Parathyroid adenoma (tissue), 2 donors: ENCODE measurements around the gene TTBK1.

Source experiments
- H2AFZ ChIP-seq: fragments of 300-600 bp; sonication (generic); one replicate; pipeline ENCODE4 v1.7.0; 2017; ENCODE audit warnings: antibody characterized with exemption, mild to moderate bottlenecking
- H3K27ac ChIP-seq: fragments of 300-600 bp; sonication (generic); one replicate; pipeline ENCODE4 v1.7.0; 2017
- H3K27me3 ChIP-seq: fragments of 300-600 bp; sonication (generic); one replicate; pipeline ENCODE4 v1.7.0; 2017; ENCODE audit warnings: low read length; ENCODE audit not compliant: control insufficient read depth, insufficient read depth
- H3K36me3 ChIP-seq: fragments of 300-600 bp; sonication (generic); one replicate; pipeline ENCODE4 v1.7.0; 2017; ENCODE audit warnings: low read length; ENCODE audit not compliant: control insufficient read depth, insufficient read depth
- H3K4me1 ChIP-seq: fragments of 300-600 bp; sonication (generic); one replicate; pipeline ENCODE4 v1.7.0; 2017; ENCODE audit warnings: control low read depth
- H3K4me2 ChIP-seq: fragments of 300-600 bp; sonication (generic); one replicate; pipeline ENCODE4 v1.7.0; 2017; ENCODE audit warnings: low read length
- H3K4me3 ChIP-seq: fragments of 300-600 bp; sonication (generic); one replicate; pipeline ENCODE4 v1.7.0; 2017; ENCODE audit warnings: low read depth, low read length
- H3K79me2 ChIP-seq: fragments of 300-600 bp; sonication (generic); one replicate; pipeline ENCODE4 v1.7.0; 2017; ENCODE audit warnings: control low read depth
- H3K9ac ChIP-seq: fragments of 300-600 bp; sonication (generic); one replicate; pipeline ENCODE4 v1.7.0; 2017; ENCODE audit warnings: mild to moderate bottlenecking
- H3K9me3 ChIP-seq: fragments of 300-600 bp; sonication (generic); one replicate; pipeline ENCODE4 v1.7.0; 2017; ENCODE audit warnings: low read length; ENCODE audit not compliant: control insufficient read depth
- CTCF ChIP-seq: fragments of 300-600 bp; sonication (generic); IDR thresholded peaks from one replicate; pipeline ENCODE4 v1.7.0; 2017; ENCODE audit warnings: antibody characterized with exemption, mild to moderate bottlenecking
- donor health status: primary hyperparathyroidism.

The TTBK1 gene

GRCh38 chr6:43286980-43287716 lies 43.9 kb downstream of the TTBK1 start:
- Histone ChIP-seq H3K27ac (no peak overlapping the region), H3K4me1 (no peaks in the 10 kb centered on the region), H2AFZ (no peak overlapping the region), H3K9me3 (no peaks in the 10 kb centered on the region), H3K4me2 (no peak overlapping the region), H3K79me2 (no peaks in the 10 kb centered on the region), H3K27me3 (no peaks in the 10 kb centered on the region), H3K9ac (no peak overlapping the region), H3K4me3 (no peak overlapping the region), H3K36me3 (no peaks in the 10 kb centered on the region)
- TF ChIP-seq CTCF = no peak

- Histone ChIP-seq H3K27me3 (no peaks in the 10 kb centered on the region), H3K4me1 (no peaks in the 10 kb centered on the region), H3K9ac (no peak overlapping the region), H3K4me3 (no peak overlapping the region), H3K79me2 (no peaks in the 10 kb centered on the region), H3K27ac (no peak overlapping the region), H3K36me3 (no peaks in the 10 kb centered on the region), H2AFZ (no peak overlapping the region), H3K4me2 (no peak overlapping the region), H3K9me3 (no peaks in the 10 kb centered on the region)
- no peak for TF ChIP-seq CTCF
Measured at GRCh38 chr6:43287717-43288679, 44.7 kb downstream of the TTBK1 start.

GRCh38 chr6:43290339-43290904 lies 47.1 kb downstream of the TTBK1 start:
- TF ChIP-seq CTCF = no peak
- H3K27me3 ChIP-seq = no peaks in the 10 kb centered on the region
- no peaks in the 10 kb centered on the region for H3K4me1 ChIP-seq
- H3K9ac ChIP-seq = no peak overlapping the region
- H3K27ac ChIP-seq = no peak overlapping the region
- H3K4me3 ChIP-seq = no peak overlapping the region
- no peak overlapping the region for H3K4me2 ChIP-seq
- H3K79me2 ChIP-seq = no peaks in the 10 kb centered on the region
- no peaks in the 10 kb centered on the region for H3K9me3 ChIP-seq
- H2AFZ ChIP-seq = no peak overlapping the region
- no peaks in the 10 kb centered on the region for H3K36me3 ChIP-seq

GRCh38 chr6:43290905-43291355 lies 47.6 kb downstream of the TTBK1 start:
- no peak overlapping the region for H3K27ac ChIP-seq
- no peak overlapping the region for H2AFZ ChIP-seq
- H3K9me3 ChIP-seq = no peaks in the 10 kb centered on the region
- no peak overlapping the region for H3K9ac ChIP-seq
- H3K27me3 ChIP-seq = no peaks in the 10 kb centered on the region
- no peaks in the 10 kb centered on the region for H3K79me2 ChIP-seq
- H3K4me2 ChIP-seq = no peak overlapping the region
- no peaks in the 10 kb centered on the region for H3K4me1 ChIP-seq
- no peak for TF ChIP-seq CTCF
- no peaks in the 10 kb centered on the region for H3K36me3 ChIP-seq
- no peak overlapping the region for H3K4me3 ChIP-seq
